ENCODE measurements around the gene PARD6G. TPM values are rescaled to one million over a fixed set of nuclear protein-coding genes. Genes with fewer than 3 reads are reported as not detected.

PARD6G gene, protein sequence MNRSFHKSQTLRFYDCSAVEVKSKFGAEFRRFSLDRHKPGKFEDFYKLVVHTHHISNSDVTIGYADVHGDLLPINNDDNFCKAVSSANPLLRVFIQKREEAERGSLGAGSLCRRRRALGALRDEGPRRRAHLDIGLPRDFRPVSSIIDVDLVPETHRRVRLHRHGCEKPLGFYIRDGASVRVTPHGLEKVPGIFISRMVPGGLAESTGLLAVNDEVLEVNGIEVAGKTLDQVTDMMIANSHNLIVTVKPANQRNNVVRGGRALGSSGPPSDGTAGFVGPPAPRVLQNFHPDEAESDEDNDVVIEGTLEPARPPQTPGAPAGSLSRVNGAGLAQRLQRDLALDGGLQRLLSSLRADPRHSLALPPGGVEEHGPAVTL
- 15.7 and 34.5 TPM in 2 replicates for total RNA-seq

DNA sequence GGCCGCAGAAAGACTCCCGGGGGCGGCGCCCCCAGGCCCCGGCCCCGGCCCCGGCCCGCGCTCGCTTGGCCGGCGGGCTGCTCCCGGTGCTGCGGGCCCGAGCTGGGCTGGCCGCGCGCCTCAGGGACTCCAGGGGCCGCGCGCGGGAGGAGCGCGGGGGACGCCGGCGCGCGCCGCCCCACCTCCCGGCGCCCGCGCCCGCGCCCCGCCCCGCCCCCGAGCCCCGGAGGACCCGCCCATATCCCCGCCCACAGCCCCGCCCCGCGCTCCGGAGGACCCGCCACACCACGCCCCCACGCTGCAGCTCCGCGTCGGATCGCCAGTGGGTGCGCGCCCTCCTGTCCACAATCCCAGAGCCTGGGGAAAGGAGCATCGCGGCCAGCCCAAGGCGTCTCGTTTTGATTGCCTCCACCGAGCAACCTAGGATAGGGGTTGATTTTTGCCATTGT, at the start of gene PARD6G:
Gene PARD6G (minus strand): TSS at position 122 of the 449 bp plus-strand sequence. CDS start 166 bp downstream, outside the sequence.

DNA sequence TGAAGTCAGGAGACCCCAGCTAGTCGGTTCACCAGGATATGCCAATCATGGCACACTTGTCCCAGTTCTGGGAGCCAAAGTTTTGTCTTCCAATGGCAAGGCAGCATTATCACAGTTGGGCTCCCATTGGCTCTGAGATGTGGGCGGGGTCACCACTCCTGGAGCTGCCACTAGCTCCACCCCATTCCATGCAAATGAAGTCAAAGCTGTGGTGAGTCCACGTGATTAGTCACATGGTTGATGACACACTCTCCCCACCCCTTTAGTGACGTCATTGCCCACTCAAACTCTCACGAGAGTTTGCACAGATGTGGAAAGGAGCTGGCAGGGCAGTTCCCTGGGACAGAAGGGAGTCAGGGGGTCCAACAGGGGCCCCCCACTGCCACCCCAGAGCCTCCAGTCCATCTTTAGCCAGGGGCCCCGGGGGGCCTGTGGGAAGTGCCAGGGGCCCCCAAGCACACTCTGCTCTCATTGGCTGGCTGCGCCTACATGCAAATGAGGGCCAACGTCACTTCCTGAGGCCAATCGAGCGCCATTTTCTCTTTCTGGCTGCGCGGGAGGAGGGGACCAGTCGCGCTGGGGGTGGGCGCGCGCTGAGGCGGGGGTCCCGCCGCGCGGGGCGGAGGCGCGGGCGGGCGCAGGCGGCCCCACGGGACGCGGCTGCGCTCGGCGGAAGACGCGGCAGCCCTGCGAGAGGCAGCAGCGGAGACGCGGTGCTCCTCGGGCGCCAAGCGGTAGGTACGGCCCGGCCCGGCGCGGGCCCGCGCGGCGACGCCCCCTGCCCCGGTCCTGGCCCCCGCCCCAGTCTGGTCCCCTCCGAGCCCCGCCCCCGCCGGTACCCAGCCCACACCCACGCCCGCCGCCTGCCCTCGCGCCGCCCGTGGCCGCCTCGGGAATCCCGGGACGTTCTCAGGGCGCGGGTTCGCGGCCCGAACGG, 138.3 kb downstream of the PARD6G start, which contains the start of gene ADNP2:
Gene ADNP2 (plus strand): TSS at position 524 of the 937 bp plus-strand sequence. CDS start 8,281 bp downstream, outside the sequence.

Other genes with a start within 250 kb of the PARD6G start
- gene RBFA, start 213.1 kb downstream of the PARD6G start, total RNA-seq, result 23.3 and 40.3 TPM in 2 replicates
- gene ADNP2, start 138.3 kb downstream of the PARD6G start, total RNA-seq, result 27.3 and 30.1 TPM in 2 replicates